ENCODE measurements around the gene RAD50.

DNA sequence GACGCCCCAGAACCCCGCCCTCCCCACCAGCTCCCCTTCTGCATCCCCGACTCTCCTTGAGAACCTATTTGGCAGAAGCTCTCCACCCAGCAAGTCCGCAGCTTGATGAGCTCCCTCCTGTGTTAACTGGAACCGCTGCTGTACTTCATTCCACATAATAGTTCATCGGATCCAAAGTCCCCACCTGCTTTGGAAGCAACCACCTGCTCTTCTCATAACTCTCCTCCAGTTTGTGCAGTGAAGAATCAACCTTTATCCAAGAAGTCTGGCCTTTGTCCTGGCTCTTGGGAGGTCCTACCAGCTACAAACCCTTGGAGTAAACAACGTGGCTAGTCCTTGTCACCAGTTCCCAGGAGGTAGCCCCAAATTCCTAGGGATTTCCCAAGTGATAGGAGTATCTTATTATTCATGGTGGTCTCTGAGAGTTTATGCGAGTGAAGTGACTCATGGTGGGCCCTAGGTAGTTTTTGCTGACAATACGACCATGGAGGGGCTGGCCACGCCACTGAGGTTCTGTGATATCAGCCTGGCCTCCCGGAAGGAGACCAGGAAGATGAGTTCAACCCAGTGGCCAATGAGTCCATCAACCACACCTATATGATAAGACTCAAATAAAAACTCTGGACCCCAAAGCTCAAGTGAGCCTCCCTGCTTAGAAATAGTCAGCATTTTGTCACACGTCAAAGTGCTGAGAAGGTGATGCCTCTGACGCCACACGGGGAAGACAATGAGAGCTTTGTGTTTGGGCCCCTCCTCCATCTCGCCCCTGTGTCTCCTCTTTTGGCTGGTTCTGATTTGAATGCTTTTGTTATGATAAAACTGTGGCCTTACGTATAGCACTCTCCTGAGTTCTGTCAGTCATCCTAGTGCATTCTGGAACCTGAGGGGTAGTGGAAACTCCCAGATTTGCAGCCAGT lies 113.4 kb downstream of the RAD50 start:
- TF ChIP-seq, protein P1, sequence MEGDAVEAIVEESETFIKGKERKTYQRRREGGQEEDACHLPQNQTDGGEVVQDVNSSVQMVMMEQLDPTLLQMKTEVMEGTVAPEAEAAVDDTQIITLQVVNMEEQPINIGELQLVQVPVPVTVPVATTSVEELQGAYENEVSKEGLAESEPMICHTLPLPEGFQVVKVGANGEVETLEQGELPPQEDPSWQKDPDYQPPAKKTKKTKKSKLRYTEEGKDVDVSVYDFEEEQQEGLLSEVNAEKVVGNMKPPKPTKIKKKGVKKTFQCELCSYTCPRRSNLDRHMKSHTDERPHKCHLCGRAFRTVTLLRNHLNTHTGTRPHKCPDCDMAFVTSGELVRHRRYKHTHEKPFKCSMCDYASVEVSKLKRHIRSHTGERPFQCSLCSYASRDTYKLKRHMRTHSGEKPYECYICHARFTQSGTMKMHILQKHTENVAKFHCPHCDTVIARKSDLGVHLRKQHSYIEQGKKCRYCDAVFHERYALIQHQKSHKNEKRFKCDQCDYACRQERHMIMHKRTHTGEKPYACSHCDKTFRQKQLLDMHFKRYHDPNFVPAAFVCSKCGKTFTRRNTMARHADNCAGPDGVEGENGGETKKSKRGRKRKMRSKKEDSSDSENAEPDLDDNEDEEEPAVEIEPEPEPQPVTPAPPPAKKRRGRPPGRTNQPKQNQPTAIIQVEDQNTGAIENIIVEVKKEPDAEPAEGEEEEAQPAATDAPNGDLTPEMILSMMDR (IDR thresholded peaks at IDR 0.05), result no peak
- TF ChIP-seq EZH2 (IDR thresholded peaks at IDR 0.05) (no peak), EZH2phosphoT487 (IDR thresholded peaks at IDR 0.05) (no peak)
